NCI-H2029 treated with DMSO at 0.1 percent for 48 hours (cell line): Measurements from ENCODE around the gene RHBDF2.
"Not testable (repeated sequence)": the region's sequence is repeated elsewhere in the genome, so short reads cannot be mapped to it uniquely, and the experiment has no call there.

Experiments
- DNase-seq: peaks from one replicate; lab custom pipeline; 2025; lab: John Stamatoyannopoulos, UW

RHBDF2 gene

GRCh38 chr17:76524598-76525512 lies 23.6 kb upstream of the RHBDF2 start:
- DNase-seq, result no peak

- no peak for DNase-seq
Measured at GRCh38 chr17:76523084-76524037, 22.1 kb upstream of the RHBDF2 start.

GRCh38 chr17:76521683-76522082 lies 20.5 kb upstream of the RHBDF2 start:
- not testable (repeated sequence) for DNase-seq

GRCh38 chr17:76521262-76521661 lies 20.0 kb upstream of the RHBDF2 start:
- DNase-seq, result no peak

GRCh38 chr17:76519048-76519966 lies 18.1 kb upstream of the RHBDF2 start:
- DNase-seq, result no peak

- no peak for DNase-seq
Measured at GRCh38 chr17:76517638-76518038, 16.4 kb upstream of the RHBDF2 start.

GRCh38 chr17:76515274-76515949 lies 14.2 kb upstream of the RHBDF2 start:
- no peak for DNase-seq

GRCh38 chr17:76514355-76514754 lies 13.1 kb upstream of the RHBDF2 start:
- DNase-seq, result not testable (repeated sequence)

GRCh38 chr17:76513306-76513692 lies 12.1 kb upstream of the RHBDF2 start:
- DNase-seq, result no peak

GRCh38 chr17:76512366-76513305 lies 11.4 kb upstream of the RHBDF2 start:
- DNase-seq, result no peak

GRCh38 chr17:76511668-76512365 lies 10.6 kb upstream of the RHBDF2 start:
- DNase-seq, result no peak

- DNase-seq, result no peak
Measured at GRCh38 chr17:76510831-76511244, 9.6 kb upstream of the RHBDF2 start.

- DNase-seq, result not testable (repeated sequence)
Measured at GRCh38 chr17:76508472-76509063, 7.3 kb upstream of the RHBDF2 start.

- peak; percentile 30 for DNase-seq
Measured at GRCh38 chr17:76506408-76507345, 5.5 kb upstream of the RHBDF2 start.

- DNase-seq, result no peak
Measured at GRCh38 chr17:76504117-76504516, 2.9 kb upstream of the RHBDF2 start.

- DNase-seq, result no peak
Measured at GRCh38 chr17:76502341-76503211, 1.4 kb upstream of the RHBDF2 start.
